CD8-positive, alpha-beta memory T cell (primary cell): ENCODE results near the gene TOMM6. TPM values are rescaled to one million over a fixed set of nuclear protein-coding genes. Genes with fewer than 3 reads are reported as not detected.

Experiments used
- CTCF ChIA-PET: fragments of 350-600 bp; sonication (Branson Sonifier 250); formaldehyde crosslinking; loops from one replicate; lab custom pipeline; 2021; ENCODE audit warnings: antibody characterized with exemption; lab: Charles Lee
- POLR2A ChIA-PET: fragments of 350-600 bp; sonication (Branson Sonifier 250); formaldehyde crosslinking; loops from one replicate; lab custom pipeline; 2021; ENCODE audit warnings: antibody characterized with exemption; lab: Charles Lee
- DNase-seq, 5 donors: peaks; one replicate each; pipeline versions ENCODE4 v3.0.0 to v3.0.0-alpha.2; 2020 to 2022; ENCODE audit warnings: mixed read lengths in 1 of 5
- H3K27ac ChIP-seq: one replicate; pipeline ENCODE4 v1.7.0; 2013; ENCODE audit warnings: low read depth, mild to moderate bottlenecking, low read length, moderate library complexity
- H3K27me3 ChIP-seq: 2 replicates; pipeline ENCODE4 v1.7.0; 2013; ENCODE audit warnings: low read length, mild to moderate bottlenecking; ENCODE audit not compliant: insufficient read depth, poor library complexity, severe bottlenecking
- H3K36me3 ChIP-seq: 2 replicates; pipeline ENCODE4 v1.7.0; 2013; ENCODE audit warnings: mild to moderate bottlenecking, low read length, moderate library complexity; ENCODE audit not compliant: insufficient read depth
- H3K4me1 ChIP-seq: 2 replicates; pipeline ENCODE4 v1.7.0; 2013; ENCODE audit warnings: mild to moderate bottlenecking, low read length, moderate library complexity; ENCODE audit not compliant: insufficient read depth
- H3K4me3 ChIP-seq: 2 replicates; pipeline ENCODE4 v1.7.0; 2013; ENCODE audit warnings: mild to moderate bottlenecking, low read length
- H3K9me3 ChIP-seq: 2 replicates; pipeline ENCODE4 v1.7.0; 2013; ENCODE audit warnings: mild to moderate bottlenecking, low read length
- H3K27ac Mint-ChIP-seq, 8 donors: one replicate each; pipeline ENCODE4 v1.8.0; 2020 to 2021; ENCODE audit warnings: mixed read lengths in 8 of 8, mild to moderate bottlenecking in 6 of 8, inconsistent platforms in 3 of 8, moderate library complexity in 3 of 8
- H3K27me3 Mint-ChIP-seq, 2 donors: one replicate each; pipeline ENCODE4 v1.8.0; 2020 to 2021; ENCODE audit warnings: mixed read lengths in 2 of 2, mild to moderate bottlenecking in 1 of 2, moderate library complexity in 1 of 2
- H3K36me3 Mint-ChIP-seq, 3 donors: one replicate each; pipeline ENCODE4 v1.8.0; 2020 to 2021; ENCODE audit warnings: mixed read lengths in 3 of 3, inconsistent platforms in 1 of 3, mild to moderate bottlenecking in 1 of 3
- H3K4me1 Mint-ChIP-seq, 3 donors: one replicate each; pipeline ENCODE4 v1.8.0; 2020 to 2021; ENCODE audit warnings: mixed read lengths in 3 of 3, inconsistent platforms in 1 of 3, mild to moderate bottlenecking in 1 of 3
- H3K4me3 Mint-ChIP-seq, 7 donors: one replicate each; pipeline ENCODE4 v1.8.0; 2020 to 2021; ENCODE audit warnings: mixed read lengths in 7 of 7, mild to moderate bottlenecking in 6 of 7, moderate library complexity in 4 of 7, inconsistent platforms in 2 of 7
- H3K9me3 Mint-ChIP-seq, 5 donors: one replicate each; pipeline ENCODE4 v1.8.0; 2020 to 2022; ENCODE audit warnings: mixed read lengths in 5 of 5, mild to moderate bottlenecking in 3 of 5, moderate library complexity in 2 of 5, inconsistent platforms in 1 of 5
- polyA plus RNA-seq: library from polyadenylated mRNA; unstranded; fragments of 300-500 nt; fragmentation: Illumina TruSeq; gene quantifications from one replicate; pipeline ENCODE4 v1.2.3, GENCODE V29; 2021
- total RNA-seq, 2 experiments: library from RNA; stranded (reverse); gene quantifications; one replicate each; pipeline ENCODE4 v1.2.3, GENCODE V29; 2021

The TOMM6 gene
- total and polyA plus RNA-seq, 3 experiments from 2014 or later: 376 to 414 (median 399) TPM

DNA sequence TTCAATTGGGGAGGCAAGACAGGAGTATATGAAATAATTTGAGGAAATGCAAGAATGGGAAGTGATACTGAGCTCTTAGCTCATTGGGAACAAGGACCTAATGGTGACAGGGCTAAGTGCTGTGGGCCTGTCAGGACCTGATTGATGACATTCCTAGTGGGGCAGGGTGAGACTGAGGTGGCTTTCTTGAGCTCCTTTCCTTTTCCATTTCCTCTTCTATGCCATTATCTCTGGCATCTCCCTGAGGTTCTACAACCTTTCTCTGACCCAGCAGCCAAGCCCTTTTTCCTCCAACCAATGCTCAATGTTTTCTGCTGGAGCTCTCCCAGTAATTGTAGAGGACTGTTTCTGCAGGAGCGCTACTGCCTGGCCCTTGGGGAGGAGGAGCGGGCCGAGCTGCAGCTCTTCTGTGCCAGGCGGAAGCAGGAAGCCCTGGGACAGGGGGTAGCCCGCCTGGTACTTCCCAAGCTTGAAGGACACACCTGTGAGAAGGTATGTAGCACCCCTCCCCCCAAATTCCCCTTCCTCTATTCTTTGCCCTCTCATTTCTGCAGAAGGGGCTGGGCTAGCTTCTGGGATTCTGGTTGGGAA lies 2.8 kb upstream of the TOMM6 start:
- POLR2A ChIA-PET: interaction anchor here (0.6 kb wide), 1 partner anchor 154 kb away, joined by 3 read pairs; no protein-coding TSS in a partner anchor
- no peak for DNase-seq
- peak overlapping the region in 3 of 8 donors; percentile 19 to 49 (median 47) for H3K27ac Mint-ChIP-seq
- peaks cover 0 to 19% (median 3%) of the 10 kb centered on the region in 3 donors for H3K36me3 Mint-ChIP-seq
- H3K4me3 ChIP-seq: no peak overlapping the region
- no peaks in the 10 kb centered on the region for H3K27me3 ChIP-seq
- H3K27ac ChIP-seq: no peak overlapping the region
- peaks cover 5 to 7% of the 10 kb centered on the region in 2 donors for H3K27me3 Mint-ChIP-seq
- peaks cover 8% of the 10 kb centered on the region for H3K36me3 ChIP-seq
- CTCF ChIA-PET: interaction anchor here (1.5 to 11.2 kb wide), 5 partner anchors 137 to 383 kb away, joined by 3 to 175 read pairs (median 7); partner anchors contain the start of genes BYSL, MED20 and TAF8
- peak overlapping the region in 6 of 7 donors; percentile 17 to 88 (median 64) for H3K4me3 Mint-ChIP-seq
- H3K9me3 ChIP-seq: no peaks in the 10 kb centered on the region
- no peaks in the 10 kb centered on the region for H3K9me3 Mint-ChIP-seq
- H3K4me1 ChIP-seq: peaks cover 14% of the 10 kb centered on the region
- H3K4me1 Mint-ChIP-seq: peaks cover 16 to 43% (median 29%) of the 10 kb centered on the region in 3 donors

DNA sequence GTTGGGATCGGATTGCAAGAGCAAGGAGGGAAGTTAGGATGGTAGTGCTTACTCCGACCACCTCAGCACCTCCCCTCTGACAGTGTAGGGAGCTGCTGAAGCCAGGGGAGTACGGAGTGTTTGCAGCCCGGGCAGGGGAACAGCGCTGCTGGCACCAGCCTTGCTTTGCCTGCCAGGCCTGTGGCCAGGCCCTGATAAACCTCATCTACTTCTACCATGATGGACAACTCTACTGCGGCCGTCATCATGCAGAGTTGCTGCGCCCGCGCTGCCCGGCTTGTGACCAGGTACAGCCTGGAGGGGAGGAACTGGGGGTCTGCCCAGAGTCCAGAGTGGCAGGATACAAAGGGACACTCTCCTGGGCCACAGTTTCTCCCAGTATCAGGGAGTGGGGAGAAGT lies 2.2 kb upstream of the TOMM6 start:
- H3K4me1 ChIP-seq: peaks cover 14% of the 10 kb centered on the region
- Mint-ChIP-seq H3K27me3 (peaks cover 5% of the 10 kb centered on the region in 2 donors), H3K9me3 (no peaks in the 10 kb centered on the region), H3K27ac (peak overlapping the region in 1 of 8 donors; percentile 9), H3K36me3 (peaks cover 0 to 24% (median 8%) of the 10 kb centered on the region in 3 donors), H3K4me3 (peak overlapping the region in 5 of 7 donors; percentile 21 to 94 (median 83)), H3K4me1 (peaks cover 15 to 40% (median 32%) of the 10 kb centered on the region in 3 donors)
- peaks cover 11% of the 10 kb centered on the region for H3K36me3 ChIP-seq
- no peak for DNase-seq
- no peak overlapping the region for H3K27ac ChIP-seq
- ChIA-PET POLR2A (no interaction called here), CTCF (interaction anchor here (1.2 to 11.2 kb wide), 8 partner anchors 9 to 382 kb away, joined by 3 to 175 read pairs (median 6); partner anchors contain the start of genes BYSL, MED20 and TAF8)
- no peak overlapping the region for H3K4me3 ChIP-seq
- no peaks in the 10 kb centered on the region for H3K9me3 ChIP-seq
- no peaks in the 10 kb centered on the region for H3K27me3 ChIP-seq

DNA sequence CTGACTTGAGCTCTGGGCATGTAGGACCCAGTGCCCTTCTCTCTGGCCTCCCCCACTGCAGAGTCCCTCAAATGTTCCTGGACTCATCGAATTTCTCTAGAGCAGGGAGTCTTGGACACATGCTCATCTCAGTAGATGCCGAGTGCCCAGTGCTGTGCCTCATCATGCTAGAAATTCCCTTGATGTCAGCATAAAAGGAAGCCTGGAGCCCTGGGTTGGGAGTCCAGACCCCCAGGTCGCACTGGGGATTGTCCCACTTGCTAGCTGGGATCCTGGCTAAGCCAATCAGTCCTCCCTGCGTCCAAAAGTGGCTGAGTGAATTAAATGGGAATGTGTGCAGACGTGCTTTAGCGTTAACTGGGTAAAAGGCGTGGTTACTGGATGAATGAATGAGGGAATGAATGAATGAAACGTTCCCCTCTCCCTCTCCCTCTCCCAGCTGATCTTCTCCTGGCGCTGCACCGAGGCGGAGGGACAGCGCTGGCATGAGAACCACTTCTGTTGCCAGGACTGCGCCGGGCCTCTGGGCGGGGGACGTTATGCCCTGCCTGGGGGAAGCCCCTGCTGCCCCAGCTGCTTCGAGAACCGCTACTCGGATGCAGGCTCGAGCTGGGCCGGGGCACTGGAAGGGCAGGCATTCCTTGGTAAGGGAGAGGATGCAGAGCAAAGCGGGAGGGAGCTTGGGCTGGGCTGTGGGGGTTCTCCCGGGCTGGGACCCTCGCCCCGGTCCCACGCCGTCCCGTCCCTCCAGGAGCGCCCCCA lies 1.6 kb upstream of the TOMM6 start:
- H3K4me1 ChIP-seq: peaks cover 12% of the 10 kb centered on the region
- Mint-ChIP-seq H3K36me3 (peaks cover 0 to 30% (median 8%) of the 10 kb centered on the region in 3 donors), H3K27ac (peak overlapping the region in 3 of 8 donors; percentile 27 to 74 (median 63)), H3K27me3 (peaks cover 5% of the 10 kb centered on the region in 2 donors), H3K9me3 (no peaks in the 10 kb centered on the region), H3K4me3 (peak overlapping the region; percentile 83 to 97 (median 95)), H3K4me1 (peaks cover 13 to 37% (median 32%) of the 10 kb centered on the region in 3 donors)
- ChIA-PET CTCF (interaction anchor here (0.8 to 11.2 kb wide), 17 partner anchors 9 to 435 kb away, joined by 3 to 175 read pairs (median 4); partner anchors contain the start of genes BYSL, MED20, TAF8 and TFEB), POLR2A (interaction anchor here (0.5 to 2.5 kb wide), 9 partner anchors 8 to 1927 kb away, joined by 3 to 29 read pairs (median 6); partner anchors contain the start of genes BYSL, MED20, TAF8 and TFEB)
- H3K9me3 ChIP-seq: no peaks in the 10 kb centered on the region
- no peak overlapping the region for H3K27ac ChIP-seq
- no peak for DNase-seq
- no peaks in the 10 kb centered on the region for H3K27me3 ChIP-seq
- peaks cover 17% of the 10 kb centered on the region for H3K36me3 ChIP-seq
- H3K4me3 ChIP-seq: peak overlapping the region; percentile 100

DNA sequence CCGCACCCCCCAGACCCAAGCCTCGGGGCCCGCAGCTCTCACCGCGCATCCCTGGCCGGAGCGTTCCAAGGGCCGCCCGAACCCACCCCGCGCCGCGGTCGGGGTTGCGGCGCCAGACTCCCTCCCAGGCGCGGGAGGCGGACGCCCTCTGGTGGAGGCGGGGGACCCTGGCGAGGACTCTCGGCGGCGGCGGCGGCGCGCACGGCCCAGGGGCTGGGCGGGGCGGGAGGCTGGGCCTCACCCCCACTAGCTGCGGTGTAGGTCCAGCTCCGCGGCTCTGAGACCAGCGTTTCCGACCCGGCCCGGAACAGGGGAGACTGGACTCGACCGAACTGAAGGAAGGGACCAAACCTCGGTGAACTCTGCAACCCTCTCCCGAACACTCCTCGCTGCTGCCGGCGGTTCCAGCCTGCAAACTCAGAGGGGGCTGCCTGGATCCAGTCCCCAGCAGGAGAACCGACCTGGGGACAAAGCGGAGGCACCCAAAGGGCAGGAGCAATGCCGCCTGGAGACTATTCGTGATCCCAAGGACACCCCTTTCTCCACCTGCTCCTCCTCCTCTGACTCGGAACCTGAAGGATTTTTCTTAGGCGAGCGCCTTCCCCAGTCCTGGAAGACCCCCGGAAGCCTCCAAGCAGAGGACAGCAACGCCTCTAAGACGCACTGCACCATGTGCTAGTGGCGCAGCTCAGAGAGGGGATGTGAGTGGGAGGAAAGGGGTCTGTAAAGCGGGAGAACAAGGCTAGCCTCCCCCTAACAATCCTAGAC lies 859 bp upstream of the TOMM6 start:
- Mint-ChIP-seq H3K4me1 (peaks cover 9 to 32% (median 25%) of the 10 kb centered on the region in 3 donors), H3K9me3 (no peaks in the 10 kb centered on the region), H3K27ac (peak overlapping the region; percentile 94 to 99 (median 98)), H3K4me3 (peak overlapping the region; percentile 94 to 97 (median 96)), H3K27me3 (no peaks in the 10 kb centered on the region), H3K36me3 (peaks cover 0 to 36% (median 11%) of the 10 kb centered on the region in 3 donors)
- Histone ChIP-seq H3K4me3 (peak overlapping the region; percentile 100), H3K27me3 (no peaks in the 10 kb centered on the region), H3K4me1 (peaks cover 7% of the 10 kb centered on the region), H3K9me3 (no peaks in the 10 kb centered on the region), H3K36me3 (peaks cover 21% of the 10 kb centered on the region), H3K27ac (peak overlapping the region; percentile 97)
- ChIA-PET CTCF (interaction anchor here (0.8 to 11.2 kb wide), 23 partner anchors 8 to 761 kb away, joined by 3 to 175 read pairs (median 4); partner anchors contain the start of genes BYSL, MED20, TAF8 and TFEB), POLR2A (interaction anchor here (0.5 to 2.5 kb wide), 12 partner anchors 9 to 1926 kb away, joined by 3 to 29 read pairs (median 4); partner anchors contain the start of genes BYSL, MED20, TAF8 and TFEB)
- DNase-seq: peak; percentile 83 to 89 (median 84)

DNA sequence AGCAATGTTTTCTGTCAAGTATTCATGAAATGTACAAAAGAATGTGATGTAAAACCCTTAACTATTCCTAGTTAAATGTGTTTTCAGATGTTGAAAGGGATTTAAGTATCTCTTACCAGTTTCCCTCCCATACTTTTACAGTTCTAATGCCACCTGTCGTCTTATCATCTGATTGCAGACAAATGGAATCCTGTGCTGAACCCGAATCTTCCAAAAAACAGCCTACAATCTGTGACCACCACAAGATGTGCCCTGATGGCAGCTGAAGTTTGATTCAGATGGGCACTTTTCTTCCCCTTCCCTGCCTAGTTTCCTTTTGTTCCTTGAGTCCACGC lies 1.9 kb downstream of the TOMM6 start:
- peaks cover 7% of the 10 kb centered on the region for H3K4me1 ChIP-seq
- no peaks in the 10 kb centered on the region for H3K27me3 Mint-ChIP-seq
- no peak overlapping the region for H3K27ac ChIP-seq
- POLR2A ChIA-PET: no interaction called here
- H3K4me1 Mint-ChIP-seq: peaks cover 9 to 31% (median 21%) of the 10 kb centered on the region in 3 donors
- H3K27me3 ChIP-seq: no peaks in the 10 kb centered on the region
- CTCF ChIA-PET: interaction anchor here (11.2 kb wide), 1 partner anchor 257 kb away, joined by 175 read pairs; the partner anchor contains the start of gene TAF8
- no peaks in the 10 kb centered on the region for H3K9me3 ChIP-seq
- no peaks in the 10 kb centered on the region for H3K9me3 Mint-ChIP-seq
- H3K36me3 Mint-ChIP-seq: peaks cover 0 to 57% (median 13%) of the 10 kb centered on the region in 3 donors
- H3K27ac Mint-ChIP-seq: peak overlapping the region in 6 of 8 donors; percentile 13 to 94 (median 82)
- H3K36me3 ChIP-seq: peaks cover 32% of the 10 kb centered on the region
- H3K4me3 Mint-ChIP-seq: peak overlapping the region; percentile 68 to 97 (median 83)
- H3K4me3 ChIP-seq: no peak overlapping the region
- DNase-seq: no peak

DNA sequence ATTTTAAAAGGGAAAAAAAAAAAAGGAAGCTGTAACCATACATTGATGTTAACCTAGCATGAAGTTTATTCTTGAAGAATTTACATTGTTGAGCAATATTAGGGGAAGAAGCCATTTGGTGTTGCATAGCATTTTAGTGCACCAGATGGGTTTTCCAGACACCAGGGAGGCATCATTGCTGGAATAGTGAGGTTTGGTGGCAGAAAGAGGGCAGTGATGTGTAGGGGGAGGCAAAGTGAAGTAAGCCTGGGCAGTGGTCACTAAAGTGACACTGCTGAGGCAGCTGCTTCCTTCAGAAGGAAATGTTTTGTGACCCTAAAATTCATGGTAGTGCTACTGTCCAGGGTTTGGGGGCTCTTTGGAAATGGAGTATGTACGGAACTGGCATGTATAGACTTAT lies 2.6 kb downstream of the TOMM6 start:
- no peaks in the 10 kb centered on the region for H3K9me3 ChIP-seq
- H3K4me1 Mint-ChIP-seq: peaks cover 9 to 28% (median 21%) of the 10 kb centered on the region in 3 donors
- H3K4me3 ChIP-seq: no peak overlapping the region
- H3K27me3 Mint-ChIP-seq: no peaks in the 10 kb centered on the region
- no peak for DNase-seq
- CTCF ChIA-PET: interaction anchor here (11.2 kb wide), 1 partner anchor 256 kb away, joined by 175 read pairs; the partner anchor contains the start of gene TAF8
- H3K4me3 Mint-ChIP-seq: peak overlapping the region in 1 of 7 donors; percentile 83
- H3K36me3 ChIP-seq: peaks cover 32% of the 10 kb centered on the region
- H3K27ac ChIP-seq: no peak overlapping the region
- no peaks in the 10 kb centered on the region for H3K27me3 ChIP-seq
- POLR2A ChIA-PET: no interaction called here
- H3K27ac Mint-ChIP-seq: peak overlapping the region in 3 of 8 donors; percentile 32 to 88 (median 83)
- peaks cover 0 to 63% (median 13%) of the 10 kb centered on the region in 3 donors for H3K36me3 Mint-ChIP-seq
- H3K9me3 Mint-ChIP-seq: no peaks in the 10 kb centered on the region
- peaks cover 7% of the 10 kb centered on the region for H3K4me1 ChIP-seq

DNA sequence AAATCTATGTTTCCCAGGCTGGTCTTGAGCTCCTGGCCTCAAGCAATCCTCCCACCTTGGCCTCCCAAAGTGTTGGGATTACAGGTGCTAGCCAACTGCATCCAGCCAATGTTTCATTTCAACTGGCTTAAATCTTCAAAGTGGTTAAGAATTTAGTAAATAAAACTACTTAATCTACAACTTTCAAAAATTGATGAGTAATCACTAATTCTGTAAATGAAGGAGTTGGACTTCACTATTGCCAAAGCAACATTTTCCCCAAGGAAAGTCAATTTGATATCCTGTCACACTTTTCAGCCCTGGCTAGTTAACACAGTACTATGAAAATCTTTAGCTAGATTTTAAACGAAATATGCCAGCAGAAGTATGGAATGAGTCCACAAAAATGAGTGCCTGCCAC lies 3.8 kb downstream of the TOMM6 start:
- POLR2A ChIA-PET: no interaction called here
- DNase-seq: no peak
- Mint-ChIP-seq H3K4me3 (peak overlapping the region in 1 of 7 donors; percentile 9), H3K27me3 (no peaks in the 10 kb centered on the region), H3K27ac (peak overlapping the region in 2 of 8 donors; percentile 12 to 37), H3K4me1 (peaks cover 7 to 24% (median 17%) of the 10 kb centered on the region in 3 donors), H3K36me3 (peaks cover 0 to 70% (median 13%) of the 10 kb centered on the region in 3 donors), H3K9me3 (no peaks in the 10 kb centered on the region)
- Histone ChIP-seq H3K4me1 (no peaks in the 10 kb centered on the region), H3K4me3 (no peak overlapping the region), H3K27me3 (no peaks in the 10 kb centered on the region), H3K36me3 (peaks cover 32% of the 10 kb centered on the region), H3K27ac (no peak overlapping the region), H3K9me3 (no peaks in the 10 kb centered on the region)
- CTCF ChIA-PET: interaction anchor here (1.3 kb wide), 1 partner anchor 10 kb away, joined by 3 read pairs; the partner anchor contains the start of gene PRICKLE4
